Gastrocnemius medialis (tissue), 4 donors: ENCODE measurements around the gene SKIC2. TPM values are rescaled to one million over a fixed set of nuclear protein-coding genes. Genes with fewer than 3 reads are reported as not detected.

Experiments
- ATAC-seq, 2 donors: fragments of 150-250 bp; one replicate each; pipeline ENCODE4 v1.9.1; 2016
- DNase-seq, 2 donors: peaks; one replicate each; pipeline ENCODE4 v3.0.0-alpha.2; 2019
- H3K27ac ChIP-seq, 4 donors: fragments of 200-600 bp; sonication (generic); 1 replicate in 1 of 4; 2 replicates in 3 of 4; pipeline ENCODE4 v1.5.1; 2016 to 2018; ENCODE audit warnings: mild to moderate bottlenecking in 2 of 4, moderate library complexity in 1 of 4
- H3K27me3 ChIP-seq, 3 donors: fragments of 200-600 bp; sonication (generic) in 2 of 3; 1 replicate in 1 of 3; 2 replicates in 2 of 3; pipeline versions ENCODE4 v1.5.1 to v1.6.0; 2016 to 2019; ENCODE audit warnings: mild to moderate bottlenecking in 1 of 3, moderate library complexity in 1 of 3
- H3K36me3 ChIP-seq, 2 donors: fragments of 200-600 bp; sonication (generic) in 1 of 2; one replicate each; pipeline ENCODE4 v1.5.1; 2017 to 2018
- H3K4me1 ChIP-seq, 2 donors: fragments of 200-600 bp; sonication (generic) in 1 of 2; one replicate each; pipeline ENCODE4 v1.5.1; 2016 to 2017; ENCODE audit warnings: mild to moderate bottlenecking in 2 of 2
- H3K4me3 ChIP-seq, 4 donors: fragments of 200-600 bp; sonication (generic) in 3 of 4; 1 replicate in 1 of 4; 2 replicates in 3 of 4; pipeline ENCODE4 v1.5.1; 2016 to 2019; ENCODE audit warnings: mild to moderate bottlenecking in 2 of 4
- H3K9me3 ChIP-seq, 3 donors: fragments of 200-600 bp; sonication (generic) in 2 of 3; 1 replicate in 1 of 3; 2 replicates in 2 of 3; pipeline ENCODE4 v1.5.1; 2016 to 2019
- POLR2A ChIP-seq, 2 donors: fragments of 450-650 bp; IDR thresholded peaks; one replicate each; pipeline ENCODE4 v1.6.1; 2017; ENCODE audit warnings: antibody characterized with exemption in 2 of 2, mild to moderate bottlenecking in 2 of 2, moderate library complexity in 2 of 2
- in situ Hi-C, 4 donors: fragments of 200-750 bp; cut with MboI; loops; one replicate each; pipeline versions ENCODE4 v1.15.0 to v1.8.0; 2017; ENCODE audit warnings: low sequenced_read_pairs in 4 of 4
- intact Hi-C: fragments of 100-400 bp; cut with DNase I; formaldehyde crosslinking; loops from one replicate; pipeline ENCODE4 v1.15.1; 2023; ENCODE audit warnings: low total_unique reads
- total RNA-seq, 4 donors: library from RNA; depleted of rRNA; stranded (reverse); fragments of >200 nt; gene quantifications; one replicate each; pipeline versions ENCODE4 v1.1.0 to v1.2.3, GENCODE V29; 2016
- TF ChIP-seq, protein P1 (sequence below), 5 experiments: fragments of 450-650 bp in 3 of 5; fragments of 200-600 bp in 2 of 5; sonication (generic) in 2 of 5; IDR thresholded peaks in 4 of 5; conservative IDR thresholded peaks in 1 of 5; 1 replicate in 4 of 5; 2 replicates in 1 of 5; pipeline ENCODE4 v1.5.1; 2016 to 2019; ENCODE audit warnings: antibody characterized with exemption in 5 of 5, mild to moderate bottlenecking in 3 of 5, moderate library complexity in 3 of 5

SKIC2 gene
- total RNA-seq, 4 donors from 2014 or later: 21.2 to 51.9 (median 22.7) TPM

- H3K9me3 ChIP-seq: no peaks in the 10 kb centered on the region
- intact Hi-C loops: loop anchor here (10.0 kb wide), 3 partner anchors 204 to 1906 kb away; partner anchors contain the start of genes AGPAT1, CLIC1, POLR1H and PPP1R11
These were observed 11.8 kb downstream of the SKIC2 start for GRCh38 chr6:31970604-31971271.

DNA sequence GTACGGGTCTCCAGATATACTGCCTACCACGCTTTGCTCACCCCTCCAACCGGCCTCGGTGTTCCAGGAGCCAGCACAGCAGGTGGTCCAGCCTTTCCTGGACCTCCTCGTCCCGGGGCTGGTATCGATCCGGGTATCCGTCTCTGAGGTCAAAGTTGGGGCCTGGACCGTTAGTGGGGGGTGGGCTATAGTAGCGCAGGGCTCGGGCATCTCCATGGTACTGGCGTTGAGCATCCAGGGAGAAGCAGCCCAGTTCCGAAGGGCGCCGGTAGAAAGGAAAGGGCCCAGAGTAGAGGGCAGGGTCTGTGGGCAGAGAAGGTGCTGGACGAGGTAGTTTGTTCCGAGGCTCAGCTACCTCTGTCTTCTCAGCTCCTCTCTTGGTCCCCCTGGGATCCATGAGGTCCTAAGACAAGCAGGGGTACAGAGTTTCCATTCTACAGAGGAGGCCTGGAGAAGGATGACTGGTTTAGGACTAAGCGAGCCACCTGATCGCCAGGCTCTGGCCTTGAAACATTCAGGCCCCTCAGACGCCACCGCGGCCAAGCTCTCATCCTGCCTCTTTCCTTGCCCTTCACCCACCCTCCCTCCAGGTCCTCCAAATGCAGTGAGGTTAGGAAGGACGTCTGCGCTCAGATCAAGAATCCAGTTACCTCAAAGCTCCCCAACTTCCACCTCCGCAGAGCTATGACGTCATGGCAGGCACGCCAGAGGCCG lies 12.5 kb downstream of the SKIC2 start:
- DNase-seq (no peak), ATAC-seq (no peak)
- Histone ChIP-seq H3K27ac (peak overlapping the region; percentile 90 to 97 (median 92)), H3K4me1 (peaks cover 23 to 29% of the 10 kb centered on the region in 2 donors), H3K4me3 (peak overlapping the region; percentile 74 to 91 (median 85)), H3K27me3 (no peaks in the 10 kb centered on the region), H3K9me3 (no peaks in the 10 kb centered on the region), H3K36me3 (peaks cover 0 to 27% of the 10 kb centered on the region in 2 donors)
- in situ Hi-C loops (loop anchor here (10.0 to 25.0 kb wide), 7 partner anchors 77 to 991 kb away; partner anchors contain the start of genes AGER (in 1 of the 4), AGPAT1 (in 1 of the 4), APOM (in 1 of the 4) and ATF6B (in 1 of the 4)), intact Hi-C loops (loop anchor here (10.0 kb wide), 3 partner anchors 203 to 1907 kb away; partner anchors contain the start of genes AGPAT1, CLIC1, POLR1H and PPP1R11)
- no peak for TF ChIP-seq POLR2A (IDR thresholded peaks at IDR 0.05)
- TF ChIP-seq, protein P1, sequence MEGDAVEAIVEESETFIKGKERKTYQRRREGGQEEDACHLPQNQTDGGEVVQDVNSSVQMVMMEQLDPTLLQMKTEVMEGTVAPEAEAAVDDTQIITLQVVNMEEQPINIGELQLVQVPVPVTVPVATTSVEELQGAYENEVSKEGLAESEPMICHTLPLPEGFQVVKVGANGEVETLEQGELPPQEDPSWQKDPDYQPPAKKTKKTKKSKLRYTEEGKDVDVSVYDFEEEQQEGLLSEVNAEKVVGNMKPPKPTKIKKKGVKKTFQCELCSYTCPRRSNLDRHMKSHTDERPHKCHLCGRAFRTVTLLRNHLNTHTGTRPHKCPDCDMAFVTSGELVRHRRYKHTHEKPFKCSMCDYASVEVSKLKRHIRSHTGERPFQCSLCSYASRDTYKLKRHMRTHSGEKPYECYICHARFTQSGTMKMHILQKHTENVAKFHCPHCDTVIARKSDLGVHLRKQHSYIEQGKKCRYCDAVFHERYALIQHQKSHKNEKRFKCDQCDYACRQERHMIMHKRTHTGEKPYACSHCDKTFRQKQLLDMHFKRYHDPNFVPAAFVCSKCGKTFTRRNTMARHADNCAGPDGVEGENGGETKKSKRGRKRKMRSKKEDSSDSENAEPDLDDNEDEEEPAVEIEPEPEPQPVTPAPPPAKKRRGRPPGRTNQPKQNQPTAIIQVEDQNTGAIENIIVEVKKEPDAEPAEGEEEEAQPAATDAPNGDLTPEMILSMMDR (IDR thresholded peaks at IDR 0.05 in 4 of 5, conservative IDR thresholded peaks at IDR 0.05 in 1 of 5): no peak

More at GRCh38 chr6:31970604-31971271, 11.8 kb downstream of the SKIC2 start:
- peaks cover 0 to 34% of the 10 kb centered on the region in 2 donors for H3K36me3 ChIP-seq
- ATAC-seq: no peak
- H3K27ac ChIP-seq: peak overlapping the region; percentile 90 to 97 (median 92)
- TF ChIP-seq, protein P1 (IDR thresholded peaks at IDR 0.05 in 4 of 5, conservative IDR thresholded peaks at IDR 0.05 in 1 of 5): no peak
- no peak for TF ChIP-seq POLR2A (IDR thresholded peaks at IDR 0.05)
- peak in 1 of 2 donors; percentile 58 for DNase-seq
- H3K27me3 ChIP-seq: no peaks in the 10 kb centered on the region
- in situ Hi-C loops: loop anchor here (10.0 to 25.0 kb wide), 7 partner anchors 76 to 992 kb away; partner anchors contain the start of genes AGER (in 1 of the 4), AGPAT1 (in 1 of the 4), APOM (in 1 of the 4) and ATF6B (in 1 of the 4)
- peaks cover 23 to 29% of the 10 kb centered on the region in 2 donors for H3K4me1 ChIP-seq
- peak overlapping the region; percentile 74 to 91 (median 85) for H3K4me3 ChIP-seq

GRCh38 chr6:31971993-31972708 lies 13.2 kb downstream of the SKIC2 start, which contains the start of gene DXO:
Gene DXO, minus strand, starts transcription at chr6:31972138. Its CDS starts 463 bp downstream, at chr6:31971675.
- H3K36me3 ChIP-seq: peaks cover 0 to 23% of the 10 kb centered on the region in 2 donors

More at GRCh38 chr6:31971993-31972708, 13.2 kb downstream of the SKIC2 start, which contains the start of gene DXO:
- DNase-seq (peak; percentile 94 to 95), ATAC-seq (peak; percentile 97 to 98)
- TF ChIP-seq POLR2A (IDR thresholded peaks at IDR 0.05): peak; percentile 67 to 74
- TF ChIP-seq, protein P1 (IDR thresholded peaks at IDR 0.05 in 4 of 5, conservative IDR thresholded peaks at IDR 0.05 in 1 of 5): no peak
- Histone ChIP-seq H3K4me3 (peak within 1 kb of the TSS; percentile 74 to 91 (median 85)), H3K4me1 (peaks cover 23 to 29% of the 10 kb centered on the region in 2 donors), H3K9me3 (no peaks in the 10 kb centered on the region), H3K27me3 (no peaks in the 10 kb centered on the region), H3K27ac (peak within 1 kb of the TSS; percentile 90 to 97 (median 92))
- intact Hi-C loops (loop anchor here (1.0 to 10.0 kb wide), 4 partner anchors 13 to 1907 kb away; partner anchors contain the start of genes AGPAT1, CLIC1, POLR1H and PPP1R11), in situ Hi-C loops (loop anchor here (10.0 to 25.0 kb wide), 7 partner anchors 77 to 990 kb away; partner anchors contain the start of genes AGER (in 1 of the 4), AGPAT1 (in 1 of the 4), APOM (in 1 of the 4) and ATF6B (in 1 of the 4))
